Muscle of back (tissue), 11 donors: ENCODE measurements around the gene GRM7. TPM values are rescaled to one million over a fixed set of nuclear protein-coding genes. Genes with fewer than 3 reads are reported as not detected.
A peak's percentile ranks its signal among the peaks of the same experiment; 100 is the strongest.

Source experiments
- DNase-seq, 3 donors: peaks; one replicate each; pipeline versions ENCODE4 v3.0.0 to v3.0.0-alpha.2; 2013
- polyA plus RNA-seq, 10 donors: library from polyadenylated mRNA; unstranded; fragments of 120-200 nt; gene quantifications; one replicate each; pipeline ENCODE4 v1.2.1, GENCODE V29; 2013; ENCODE audit not compliant: insufficient read length in 10 of 10

Gene GRM7
- polyA plus RNA-seq, 10 donors: 0.07 to 0.71 (median 0.10) TPM; not detected in 5

DNA sequence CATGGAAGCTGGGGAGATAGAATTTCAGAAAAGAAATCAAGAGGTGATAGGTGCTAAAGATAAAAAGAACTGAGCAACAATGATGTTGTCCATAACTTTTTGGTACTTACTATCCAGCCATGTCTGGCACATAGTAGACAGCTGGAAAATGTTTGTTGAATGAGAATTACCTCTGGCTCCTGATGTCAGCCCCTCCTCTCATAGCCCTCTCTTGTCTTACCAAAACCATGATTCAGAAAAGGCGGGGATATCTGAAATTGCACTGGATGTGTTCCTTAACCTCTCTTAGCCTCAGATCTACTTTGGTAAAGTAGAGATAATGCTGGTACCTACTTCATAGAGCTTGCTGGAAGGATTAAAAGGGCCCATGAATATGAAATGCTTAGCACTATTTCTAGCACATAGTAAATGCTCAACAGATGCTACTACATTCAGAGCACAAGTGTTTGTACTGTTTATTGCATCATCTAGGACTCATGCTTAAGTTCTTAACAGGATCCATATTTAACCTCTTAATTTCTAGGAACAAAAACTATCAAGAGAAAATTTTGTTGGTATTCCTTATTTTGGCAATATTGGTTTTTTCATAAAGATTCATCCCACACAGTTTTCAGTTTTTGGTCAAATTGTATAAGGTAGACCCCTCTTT, 859.9 kb downstream of the GRM7 start:
- DNase-seq: no peak

DNA sequence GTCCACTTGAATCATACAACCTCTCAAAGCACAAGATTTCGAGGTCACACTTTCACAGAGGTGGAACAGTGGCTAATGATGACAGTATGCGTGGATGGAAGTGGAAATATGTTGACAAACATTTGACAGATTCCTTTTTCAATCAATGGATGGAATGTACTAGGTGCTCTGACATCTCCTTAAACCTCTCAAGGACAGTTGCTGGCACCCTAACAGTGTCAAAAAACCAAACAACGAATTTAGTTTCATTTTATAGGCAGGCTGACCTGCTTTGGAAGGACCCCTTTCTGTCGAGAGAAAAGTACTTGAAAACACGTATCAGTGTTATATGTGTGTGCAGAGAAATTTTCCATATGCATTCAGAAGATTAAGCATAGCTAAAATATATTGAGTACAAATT, 861.0 kb downstream of the GRM7 start:
- no peak for DNase-seq

DNA sequence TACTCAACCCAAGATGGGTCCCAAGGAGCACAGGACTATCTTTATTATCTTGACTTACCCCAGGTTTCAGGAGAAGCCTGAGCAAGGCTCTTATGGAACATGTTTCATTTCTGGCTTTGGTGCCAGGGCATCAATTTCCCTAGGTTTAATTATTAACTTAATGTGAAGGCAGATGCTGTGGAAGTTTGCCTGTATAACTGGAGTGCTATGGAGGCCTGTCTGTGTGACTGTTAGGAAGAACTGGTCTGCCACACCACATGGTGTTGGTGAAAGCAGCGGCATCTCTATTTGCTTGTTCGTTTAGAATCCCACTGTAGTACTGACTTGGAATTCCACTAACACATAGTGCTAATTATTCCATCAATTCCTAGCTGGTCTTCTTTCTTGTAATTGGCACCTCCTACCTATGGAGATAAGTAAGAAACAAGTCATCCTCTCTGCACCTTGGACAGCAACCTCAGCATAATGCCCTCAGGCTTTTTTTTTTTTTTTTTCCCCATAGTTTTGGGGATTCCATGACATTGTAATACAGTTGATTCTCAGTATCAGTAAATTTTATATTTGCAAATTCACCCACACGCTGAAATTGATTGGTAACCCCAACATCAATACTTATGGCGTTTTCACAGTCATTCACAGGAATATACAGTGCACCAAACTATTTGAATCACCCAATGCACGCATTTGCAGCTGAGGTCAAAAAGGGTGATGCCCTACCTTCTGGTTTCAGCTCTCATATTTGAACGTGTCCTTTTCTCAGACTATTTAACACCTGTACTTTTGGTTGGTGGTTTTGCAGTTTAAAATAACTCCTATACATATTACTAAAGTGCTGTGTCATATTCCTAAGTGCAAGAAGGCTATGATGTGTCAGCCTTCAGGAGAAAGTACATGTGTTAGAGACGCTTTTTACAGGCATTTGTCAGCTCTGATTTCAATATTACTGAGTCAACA, 867.9 kb downstream of the GRM7 start:
- DNase-seq: no peak

DNA sequence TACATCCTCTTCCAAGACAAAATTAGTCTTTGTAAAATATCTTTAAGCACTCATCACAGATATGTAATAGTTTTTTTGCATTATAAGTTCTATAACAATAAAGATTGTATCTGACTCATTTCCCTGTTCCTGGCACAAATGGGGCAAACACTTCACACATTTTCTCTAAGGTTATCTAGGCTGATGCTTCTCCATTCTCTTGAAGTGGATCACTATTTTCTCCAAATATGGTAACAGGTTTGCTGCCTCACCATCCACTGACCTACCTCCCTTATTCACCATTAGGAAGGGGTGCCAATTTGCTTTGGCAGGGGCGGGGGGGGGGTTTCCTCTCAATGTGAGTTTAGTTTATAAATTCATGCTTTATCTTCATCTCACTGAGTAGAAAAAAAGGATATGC, 873.0 kb downstream of the GRM7 start:
- no peak for DNase-seq

DNA sequence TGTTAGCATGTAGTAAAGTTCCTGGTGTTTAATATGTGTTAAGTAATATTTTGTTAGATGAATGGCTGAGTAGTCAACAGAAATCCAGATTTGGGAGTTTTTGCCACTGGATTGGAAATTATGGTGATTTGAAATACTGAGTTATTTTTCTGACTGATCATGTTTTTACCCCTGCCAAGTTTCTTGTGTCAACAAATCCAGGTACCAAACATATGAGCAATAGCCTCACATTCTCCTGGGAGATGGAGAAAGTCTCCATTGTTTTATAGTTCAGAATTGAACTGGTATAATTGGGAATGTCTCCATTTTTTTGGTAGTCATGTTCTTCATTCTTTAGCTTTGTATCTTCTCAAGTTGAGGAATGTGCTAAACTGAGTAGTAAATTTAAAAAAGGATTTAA, 873.5 kb downstream of the GRM7 start:
- no peak for DNase-seq

DNA sequence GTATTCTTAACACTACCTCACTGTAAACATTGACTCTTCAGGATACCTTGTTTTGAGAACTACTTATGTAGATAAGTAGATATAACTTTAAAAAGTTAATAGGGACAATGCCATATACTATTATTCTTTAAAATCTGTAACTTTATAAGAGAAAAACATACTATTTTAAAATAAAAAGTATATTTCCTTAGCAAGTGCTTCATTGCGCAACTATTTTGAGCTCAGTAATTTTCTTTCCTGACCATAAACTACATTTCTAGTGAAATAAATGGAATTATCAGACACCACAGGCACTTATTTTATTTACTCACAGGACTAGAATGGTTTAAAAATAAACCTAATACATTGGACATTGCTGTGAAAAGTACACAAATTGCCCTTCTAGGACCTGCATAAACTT, 876.3 kb downstream of the GRM7 start:
- no peak for DNase-seq

DNA sequence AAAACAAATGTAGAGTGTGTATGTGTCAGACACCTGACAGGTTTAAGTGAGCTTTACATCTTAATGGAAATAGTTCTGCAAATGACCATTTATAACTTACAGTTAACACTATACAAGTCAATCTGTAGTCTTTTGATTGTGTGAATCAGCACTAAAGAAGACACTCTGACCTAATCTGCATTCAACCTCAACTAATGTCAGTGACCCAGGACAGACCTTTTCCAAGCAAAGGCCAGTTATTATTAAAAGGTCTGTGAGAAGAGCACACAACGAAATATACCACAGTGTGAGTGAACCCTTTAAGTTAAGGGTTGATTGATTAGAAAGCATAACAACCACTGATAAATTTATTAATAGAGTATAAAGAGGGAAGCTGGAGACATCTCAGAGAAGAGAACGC, 878.8 kb downstream of the GRM7 start:
- no peak for DNase-seq

DNA sequence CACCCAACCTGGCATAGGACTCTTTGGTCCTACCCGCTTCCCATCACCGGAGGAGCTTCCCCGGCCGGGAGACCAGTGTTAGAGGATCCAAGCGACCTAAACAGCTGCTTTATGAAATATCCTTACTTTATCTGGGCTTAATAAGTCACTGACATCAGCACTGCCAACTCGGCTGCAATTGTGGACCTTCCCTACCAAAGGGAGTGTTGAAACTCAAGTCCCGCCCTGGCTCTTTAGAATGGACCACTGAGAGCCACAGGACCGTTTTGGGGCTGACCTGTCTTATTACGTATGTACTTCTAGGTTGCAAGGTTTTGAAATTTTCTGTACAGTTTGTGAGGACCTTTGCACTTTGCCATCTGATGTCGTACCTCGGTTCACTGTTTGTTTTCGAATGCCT, 879.5 kb downstream of the GRM7 start:
- no peak for DNase-seq

DNA sequence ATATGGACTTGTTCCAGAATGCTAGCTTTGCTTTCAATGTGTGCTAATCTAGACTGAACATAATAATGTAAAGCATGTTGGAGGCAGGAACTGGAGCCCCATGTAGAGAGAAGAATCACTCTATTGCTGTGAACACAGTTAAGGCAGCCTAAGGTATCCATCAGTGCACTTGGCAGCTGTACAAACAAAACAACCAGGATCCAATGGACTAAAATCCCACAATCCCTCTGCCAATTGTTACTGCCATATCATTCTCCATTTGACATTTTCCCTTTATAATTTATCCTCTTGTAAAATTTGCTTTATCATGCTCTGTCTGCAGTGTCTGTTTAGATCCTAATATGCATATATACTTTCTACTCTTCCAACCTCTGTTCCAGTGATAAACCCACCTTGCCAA, 883.9 kb downstream of the GRM7 start:
- no peak for DNase-seq

DNA sequence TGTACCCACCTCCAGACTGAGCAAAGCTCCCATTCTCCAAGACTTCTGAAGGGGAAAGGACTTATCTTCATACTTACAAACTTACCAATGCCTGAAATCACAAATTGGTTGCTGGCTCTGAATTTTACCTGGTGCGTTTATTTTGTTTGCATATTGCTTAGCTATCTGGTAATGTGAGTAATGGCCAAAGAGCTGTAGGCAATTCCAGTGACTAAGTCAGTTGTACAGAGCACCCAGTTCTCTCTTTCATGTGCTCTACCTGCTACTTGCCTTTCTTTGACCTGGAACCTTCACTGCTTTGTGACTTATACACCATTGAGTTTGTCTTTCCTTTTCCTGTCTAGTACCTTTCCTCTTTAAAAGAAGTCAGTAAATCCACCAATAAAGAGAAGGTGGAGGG, 884.8 kb downstream of the GRM7 start:
- DNase-seq: no peak

DNA sequence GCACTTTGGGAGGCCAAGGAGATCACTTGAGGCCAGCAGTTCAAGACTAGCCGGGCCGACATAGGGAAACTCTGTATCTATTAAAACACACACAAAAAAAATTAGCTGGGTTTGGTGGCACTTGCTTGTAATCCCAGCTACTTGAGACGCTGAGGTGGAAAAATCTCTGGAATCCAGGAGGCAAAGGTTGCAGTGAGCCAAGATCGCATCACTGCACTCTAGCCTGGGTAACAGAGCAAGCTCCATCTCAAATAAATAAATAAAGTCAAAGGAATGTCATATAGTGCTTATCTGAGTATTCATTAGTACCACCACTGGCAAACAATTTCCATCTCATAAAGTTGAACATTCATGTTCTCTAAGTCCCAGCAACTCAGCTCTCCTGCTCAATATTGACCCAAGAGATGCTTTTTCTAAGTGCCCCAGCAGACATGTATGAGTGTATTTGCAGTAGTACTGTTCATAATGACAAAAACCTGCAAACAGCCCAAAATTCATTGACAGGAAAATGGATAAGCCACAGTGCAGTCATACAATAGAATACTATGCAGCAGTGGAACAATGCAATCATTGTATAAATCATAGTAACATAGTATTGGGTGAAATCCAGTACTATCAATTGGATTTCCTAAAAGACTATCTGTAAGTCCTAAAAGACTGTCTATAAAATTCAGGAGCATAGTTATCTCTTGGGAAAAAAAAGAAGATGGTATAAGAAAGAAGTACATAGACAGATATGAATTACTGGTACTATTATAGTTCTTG, 889.2 kb downstream of the GRM7 start:
- no peak for DNase-seq

DNA sequence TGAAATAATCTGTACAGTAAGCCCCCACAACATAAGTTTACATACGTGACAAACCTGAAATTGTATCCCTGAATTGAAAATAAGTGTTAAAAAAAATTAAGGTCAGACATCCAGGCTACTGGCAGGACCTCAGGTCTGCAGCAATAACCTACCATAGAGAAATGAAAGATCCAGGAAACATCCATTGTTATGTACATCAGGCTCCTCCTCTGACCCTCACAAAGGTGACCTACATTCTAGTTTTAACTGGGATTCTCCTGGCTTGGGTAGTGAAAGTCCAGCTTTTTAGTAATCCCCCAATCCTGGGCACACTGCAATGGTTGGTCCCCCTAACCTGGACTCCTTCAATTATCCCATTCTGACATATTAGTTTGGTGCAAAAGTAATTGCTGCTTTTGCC, 891.1 kb downstream of the GRM7 start:
- DNase-seq: no peak

DNA sequence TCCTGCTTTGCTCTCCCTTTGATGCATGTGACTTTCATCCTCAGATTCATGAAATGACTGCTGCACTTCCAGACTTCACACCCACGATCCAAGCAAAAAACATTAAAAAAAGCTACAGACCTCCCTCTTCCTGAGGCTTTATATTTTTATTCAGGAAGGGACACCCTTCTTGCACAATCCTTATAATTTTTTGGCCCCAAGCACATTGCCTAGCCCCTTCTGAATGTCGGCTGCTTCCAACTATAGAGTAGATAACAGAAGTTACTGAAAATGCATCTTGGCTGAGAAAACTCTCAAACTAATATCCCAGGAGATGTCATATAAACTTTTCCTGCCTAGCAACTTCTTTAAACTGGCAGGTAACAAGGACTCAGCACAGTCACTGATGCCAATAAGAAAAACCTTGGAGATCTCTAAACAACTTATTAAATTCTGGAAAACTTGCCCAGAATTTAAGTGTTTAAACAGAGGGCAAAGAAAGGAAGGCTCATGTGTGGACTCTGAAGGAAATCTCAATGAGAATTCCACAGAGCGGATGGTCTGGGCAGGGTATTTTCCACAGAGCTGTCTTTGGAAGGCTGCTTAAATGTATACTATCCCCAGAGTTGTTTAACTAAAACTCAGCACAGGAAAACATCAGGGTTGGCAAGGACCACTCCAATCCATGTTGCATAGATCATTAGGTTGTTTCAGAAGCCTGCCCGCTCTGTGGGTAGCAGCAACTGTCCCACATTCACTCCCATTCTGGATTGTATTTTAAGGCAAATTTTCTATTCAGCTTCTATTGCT, 893.9 kb downstream of the GRM7 start:
- peak in 2 of 3 donors; percentile 47 to 71 for DNase-seq

DNA sequence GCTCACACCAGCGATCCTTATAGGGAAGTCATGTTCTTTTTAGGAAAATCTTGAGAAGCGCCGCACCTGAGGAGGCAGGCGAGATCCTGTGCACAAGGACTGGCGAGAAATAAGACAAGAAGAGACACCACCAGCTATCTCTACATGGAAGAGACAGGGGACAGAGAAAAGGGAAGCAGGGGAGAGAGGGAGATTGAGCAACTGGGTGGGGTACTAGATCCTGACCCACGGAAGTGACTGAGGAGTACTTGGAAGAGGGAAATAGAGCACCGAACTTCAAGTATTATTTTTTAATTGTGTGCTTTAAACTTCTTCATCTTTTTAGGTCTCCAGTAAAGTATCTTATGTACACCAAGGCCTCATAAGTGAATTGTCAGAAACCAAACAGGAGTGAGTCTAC, 898.7 kb downstream of the GRM7 start:
- no peak for DNase-seq

DNA sequence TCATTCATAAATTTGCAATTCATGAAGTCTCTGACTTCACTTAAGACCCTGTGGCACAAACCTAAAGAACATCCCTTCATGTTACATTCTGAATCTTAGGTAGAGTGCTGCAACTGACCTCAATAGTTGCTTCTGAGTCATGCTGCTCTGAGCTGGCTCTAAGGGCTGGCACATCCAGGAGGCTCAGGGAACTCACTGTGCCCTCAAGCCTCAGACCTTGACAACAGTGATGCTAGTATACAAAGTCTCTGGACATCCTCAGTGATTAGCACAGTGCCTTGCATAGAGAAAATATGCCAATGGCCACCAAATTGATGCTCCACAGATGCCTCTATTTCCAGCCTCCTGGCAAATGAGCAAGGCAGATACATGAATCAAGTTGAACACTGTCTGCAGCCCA, 899.8 kb downstream of the GRM7 start:
- no peak for DNase-seq

DNA sequence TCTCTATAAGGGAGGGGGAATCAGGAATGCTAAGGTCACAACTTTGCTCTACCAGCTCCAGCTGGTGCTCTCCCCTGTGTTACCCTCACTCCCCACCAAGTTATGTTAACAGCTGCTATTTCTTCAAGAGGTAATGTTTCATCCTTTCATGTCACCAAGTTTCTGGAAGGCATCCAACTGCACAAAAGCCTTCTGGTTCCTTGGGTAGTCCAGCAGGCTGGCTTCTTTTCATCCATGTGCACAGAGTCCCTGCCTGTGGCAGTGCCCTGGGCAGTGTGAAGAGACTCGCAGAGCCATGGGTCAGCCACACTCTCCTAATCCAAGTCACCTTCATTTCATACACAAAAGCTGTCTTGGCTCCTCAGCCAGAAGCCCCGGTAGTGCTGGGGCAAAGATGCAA, 903.2 kb downstream of the GRM7 start:
- peak in 2 of 3 donors; percentile 7 to 16 for DNase-seq

DNA sequence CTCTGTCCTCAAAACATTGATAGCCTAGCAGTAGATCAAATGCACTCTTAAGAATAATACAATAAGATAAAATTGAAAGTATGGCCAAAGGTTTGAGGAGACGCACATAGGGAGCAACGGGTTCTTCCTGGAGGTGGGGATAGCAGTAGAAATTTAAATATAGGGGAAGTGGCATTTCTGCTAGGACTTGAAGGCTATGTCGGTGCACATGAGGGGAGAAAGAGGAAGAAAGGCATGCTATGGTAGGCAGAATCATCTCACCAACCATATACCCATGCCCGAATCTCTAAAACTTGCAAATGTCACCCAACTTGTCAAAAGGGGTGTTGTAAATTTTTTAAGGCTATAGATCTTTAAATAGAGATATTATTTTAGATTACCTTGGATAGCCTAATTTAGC, 905.6 kb downstream of the GRM7 start:
- no peak for DNase-seq

DNA sequence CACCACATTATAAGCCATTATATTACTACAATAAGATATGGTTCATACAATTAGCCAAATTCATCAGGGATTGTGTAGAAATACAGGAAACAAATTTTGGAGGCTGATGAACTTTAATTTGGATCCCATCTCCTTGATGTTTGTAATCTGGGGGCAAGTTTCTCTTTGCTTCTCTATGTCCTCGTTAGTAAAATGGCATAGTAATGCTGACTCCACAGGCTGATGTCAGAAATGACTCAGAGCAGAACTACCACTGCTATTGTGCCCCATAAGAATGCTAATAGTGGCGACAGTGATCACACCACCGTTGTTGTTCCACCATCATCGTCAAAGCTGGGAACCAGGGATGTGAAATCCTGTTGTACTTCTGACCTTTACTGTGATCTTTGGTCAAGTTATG, 918.4 kb downstream of the GRM7 start:
- DNase-seq: no peak

DNA sequence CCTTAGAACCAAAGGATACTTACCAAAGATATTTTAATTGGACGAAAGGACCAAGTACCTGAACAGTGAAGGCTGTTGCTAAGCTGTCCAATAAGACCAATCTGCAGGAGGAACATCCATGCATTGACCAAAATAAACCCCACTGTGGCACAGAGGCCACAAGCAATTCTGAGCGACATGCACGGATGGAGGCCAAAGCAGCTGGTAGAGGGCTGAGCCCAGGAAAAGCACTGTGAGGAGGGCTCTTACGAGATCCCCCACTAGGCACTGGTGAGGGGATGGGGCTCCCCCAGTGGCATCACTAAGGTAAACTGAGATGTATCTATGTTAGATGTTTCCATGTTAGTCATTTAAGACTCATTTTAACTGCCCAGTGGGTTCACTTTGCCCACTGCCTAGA, 920.5 kb downstream of the GRM7 start:
- no peak for DNase-seq

DNA sequence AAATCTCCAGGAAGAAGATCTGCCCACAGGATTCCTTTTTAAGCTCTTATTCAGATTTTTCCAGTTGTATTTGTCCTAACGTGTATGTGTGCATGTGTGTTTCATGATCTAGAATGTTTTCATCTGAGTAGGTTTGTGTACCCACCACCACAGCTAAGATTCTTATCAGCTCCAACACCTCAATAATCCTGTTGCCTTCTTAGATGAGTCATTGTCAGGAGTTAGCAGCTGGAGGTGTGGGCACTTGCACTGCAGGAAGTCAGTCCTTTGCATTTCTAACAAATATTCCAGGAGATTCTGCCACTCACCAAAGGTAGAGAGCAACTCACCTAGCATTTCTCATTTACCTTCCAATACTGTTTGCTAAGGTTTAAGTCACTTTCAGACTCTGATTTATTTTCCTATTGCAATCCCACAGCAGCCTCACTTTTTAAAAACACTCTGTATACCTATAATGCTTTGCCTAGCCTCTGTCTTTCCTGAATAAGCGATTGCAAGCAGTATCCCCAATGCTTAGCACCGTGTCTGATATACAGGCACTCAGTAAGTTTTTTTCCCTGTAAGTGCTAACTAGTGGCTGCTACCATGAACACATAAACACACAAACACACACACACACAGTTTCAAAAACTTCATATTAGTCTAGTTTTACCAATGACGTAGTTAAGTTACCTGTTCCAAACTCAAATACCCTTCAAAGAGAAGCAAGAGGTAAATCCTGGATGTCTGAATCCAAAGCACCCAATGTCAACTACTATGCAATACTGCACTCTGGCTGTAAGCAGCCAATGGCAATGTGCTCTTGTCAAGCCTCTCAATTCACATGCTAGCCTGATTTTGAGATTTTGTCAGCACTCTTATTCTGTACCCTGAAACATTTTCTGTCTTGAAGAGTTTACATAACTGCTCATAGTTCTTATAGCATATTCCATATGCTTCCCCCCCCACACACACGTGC, 927.2 kb downstream of the GRM7 start:
- no peak for DNase-seq

DNA sequence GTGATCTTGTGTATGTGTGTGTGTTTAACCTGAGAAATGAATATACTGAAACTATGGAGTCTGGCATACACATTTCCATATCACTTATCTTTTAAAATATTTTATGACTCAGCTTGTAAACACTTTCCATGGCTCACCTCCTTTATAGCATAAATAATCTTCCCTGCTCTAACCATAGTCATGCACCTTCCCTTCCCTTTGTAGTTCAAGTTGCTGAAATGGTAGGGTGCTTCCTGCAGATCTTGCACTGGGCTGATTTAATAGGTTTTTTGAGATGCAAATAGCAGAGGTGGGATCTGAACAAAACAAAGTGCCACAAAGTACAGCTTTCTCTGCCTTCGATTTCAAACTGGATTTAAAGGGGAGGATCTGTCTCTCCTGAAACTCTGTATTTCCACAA, 928.0 kb downstream of the GRM7 start:
- no peak for DNase-seq
